HepG2 (cell line): ENCODE results near the gene VEZT. TPM values are rescaled to one million over a fixed set of nuclear protein-coding genes. Genes with fewer than 3 reads are reported as not detected.

Experiments used
- ARID5B ChIP-seq: IDR thresholded peaks from 2 replicates; pipeline ENCODE4 v1.4.0; 2020; ENCODE audit warnings: mild to moderate bottlenecking, missing genetic modification reagents
- CAMTA2 ChIP-seq: sonication (generic); formaldehyde crosslinking; IDR thresholded peaks from 2 replicates; pipeline ENCODE4 v1.4.0; 2020; ENCODE audit warnings: mild to moderate bottlenecking, missing genetic modification reagents, borderline replicate concordance
- CBX1 ChIP-seq: IDR thresholded peaks from one replicate; pipeline ENCODE4 v1.6.1; 2016; ENCODE audit warnings: antibody characterized with exemption, low read depth
- CC2D1A ChIP-seq: sonication (generic); formaldehyde crosslinking; IDR thresholded peaks from 2 replicates; pipeline ENCODE4 v1.8.1; 2023; ENCODE audit warnings: mild to moderate bottlenecking, missing genetic modification reagents
- FOSL2 ChIP-seq: sonication (generic); formaldehyde crosslinking; IDR thresholded peaks from 2 replicates; pipeline ENCODE4 v1.4.0; 2020; ENCODE audit warnings: missing genetic modification reagents
- HNRNPH1 ChIP-seq: fragments of 200-400 bp; formaldehyde crosslinking; optimal IDR thresholded peaks from 2 replicates; pipeline ENCODE3; 2017; ENCODE audit warnings: mild to moderate bottlenecking, low read depth, low read length
- MAFF ChIP-seq: IDR thresholded peaks from 2 replicates; pipeline ENCODE4 v1.6.1; 2011; ENCODE audit warnings: low read depth, low read length, improper control_type of control experiment
- NFE2 ChIP-seq: sonication (generic); formaldehyde crosslinking; IDR thresholded peaks from 2 replicates; pipeline ENCODE4 v1.4.0; 2020; ENCODE audit warnings: missing genetic modification reagents
- NR2C2 ChIP-seq: sonication (generic); formaldehyde crosslinking; IDR thresholded peaks from 2 replicates; pipeline ENCODE4 v1.4.0; 2020; ENCODE audit warnings: missing genetic modification reagents, mild to moderate bottlenecking, moderate library complexity, borderline replicate concordance
- RARG ChIP-seq: sonication (generic); formaldehyde crosslinking; IDR thresholded peaks from 2 replicates; pipeline ENCODE4 v1.4.0; 2020; ENCODE audit warnings: low read depth, mild to moderate bottlenecking, missing genetic modification reagents
- SMAD3 ChIP-seq: sonication (generic); formaldehyde crosslinking; IDR thresholded peaks from 2 replicates; pipeline ENCODE4 v1.4.0; 2020; ENCODE audit warnings: missing genetic modification reagents
- TBP ChIP-seq: sonication (generic); formaldehyde crosslinking; IDR thresholded peaks from 2 replicates; pipeline ENCODE4 v1.5.0; 2020; ENCODE audit warnings: missing genetic modification reagents
- THAP9 ChIP-seq: sonication (generic); formaldehyde crosslinking; IDR thresholded peaks from 2 replicates; pipeline ENCODE4; 2020; ENCODE audit warnings: missing genetic modification reagents, mild to moderate bottlenecking, borderline replicate concordance
- ZNF547 ChIP-seq: sonication (generic); formaldehyde crosslinking; IDR thresholded peaks from 2 replicates; pipeline ENCODE4 v1.5.1; 2020; ENCODE audit warnings: mild to moderate bottlenecking, missing genetic modification reagents
- ZNF564 ChIP-seq: sonication (generic); formaldehyde crosslinking; IDR thresholded peaks from 2 replicates; pipeline ENCODE4 v1.8.1; 2023; ENCODE audit warnings: mild to moderate bottlenecking, missing genetic modification reagents
- polyA plus RNA-seq, 8 experiments: library from polyadenylated mRNA; depleted of rRNA in 3 of 8; stranded (reverse) in 7 of 8; unstranded in 1 of 8; fragments of >200 nt; fragmentation: Illumina TruSeq in 4 of 8; extraction: Trizol in 4 of 8; gene quantifications; 2 replicates each; pipeline versions ENCODE4 v1.2.1 to v1.2.3, GENCODE V29; 2011 to 2016; ENCODE audit warnings: low read depth in 4 of 8, missing spikeins in 1 of 8, mixed read lengths in 1 of 8; ENCODE audit not compliant: insufficient read depth in 1 of 8
- total RNA-seq, 5 experiments: library from RNA; depleted of rRNA; stranded (reverse); fragments of >200 nt; fragmentation: Illumina TruSeq; extraction: Trizol; gene quantifications; 2 replicates each; pipeline ENCODE4 v1.2.3, GENCODE V29; 2016; ENCODE audit warnings: low read depth in 1 of 5
- TF ChIP-seq, protein P1 (sequence below): sonication (generic); formaldehyde crosslinking; IDR thresholded peaks from 2 replicates; pipeline ENCODE4 v1.8.0; 2022; ENCODE audit warnings: missing genetic modification reagents, mild to moderate bottlenecking, moderate library complexity, borderline replicate concordance
- TF ChIP-seq, protein P2 (sequence below): sonication (generic); formaldehyde crosslinking; IDR thresholded peaks from 2 replicates; pipeline ENCODE4 v1.8.0; 2022; ENCODE audit warnings: missing genetic modification reagents, mild to moderate bottlenecking, borderline replicate concordance

VEZT gene
- total and polyA plus RNA-seq, 2 of the 13 experiments (the other 11 are each of a cell fraction or from before 2014, with no cell fraction given): 35.5 to 51.6 TPM

DNA sequence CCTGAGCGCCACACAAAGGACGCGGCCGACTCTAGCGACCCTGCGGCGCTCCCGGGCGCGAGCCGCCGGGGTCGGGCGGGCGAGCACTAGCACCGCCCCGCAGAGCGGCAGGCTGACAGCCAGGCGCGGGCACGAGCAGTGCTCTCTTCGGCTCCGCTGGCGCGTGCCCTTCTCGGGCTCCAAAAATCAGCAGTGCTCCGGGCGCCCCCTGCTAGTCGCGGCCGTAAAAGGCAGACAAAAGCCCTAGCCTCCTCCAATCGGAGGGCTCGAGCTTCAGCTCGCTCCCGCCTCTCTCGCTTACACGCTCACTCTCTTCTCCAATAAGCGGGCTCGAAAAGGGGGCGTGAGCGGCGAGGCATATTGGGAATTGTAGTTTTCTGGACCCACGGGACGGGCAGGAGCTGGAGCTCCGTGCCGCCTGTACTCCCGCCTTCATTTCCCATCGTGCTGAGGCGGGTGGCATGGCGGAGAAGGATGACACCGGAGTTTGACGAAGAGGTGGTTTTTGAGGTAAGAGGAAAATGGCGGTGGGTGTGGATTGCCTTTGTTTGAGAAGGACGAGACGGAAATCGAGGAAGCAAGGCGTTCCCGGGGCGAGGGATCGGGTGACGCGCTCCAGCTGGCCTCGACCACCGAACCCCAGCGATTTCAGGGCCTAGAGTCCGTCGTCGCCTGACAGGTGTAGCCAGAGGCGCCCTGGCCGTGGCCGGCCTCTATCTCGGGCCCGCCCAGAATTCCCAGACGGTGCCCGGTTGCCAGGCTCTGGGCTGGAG is at the start of gene VEZT, which contains the start of gene FGD6 (continued):
- TF ChIP-seq, protein P1, sequence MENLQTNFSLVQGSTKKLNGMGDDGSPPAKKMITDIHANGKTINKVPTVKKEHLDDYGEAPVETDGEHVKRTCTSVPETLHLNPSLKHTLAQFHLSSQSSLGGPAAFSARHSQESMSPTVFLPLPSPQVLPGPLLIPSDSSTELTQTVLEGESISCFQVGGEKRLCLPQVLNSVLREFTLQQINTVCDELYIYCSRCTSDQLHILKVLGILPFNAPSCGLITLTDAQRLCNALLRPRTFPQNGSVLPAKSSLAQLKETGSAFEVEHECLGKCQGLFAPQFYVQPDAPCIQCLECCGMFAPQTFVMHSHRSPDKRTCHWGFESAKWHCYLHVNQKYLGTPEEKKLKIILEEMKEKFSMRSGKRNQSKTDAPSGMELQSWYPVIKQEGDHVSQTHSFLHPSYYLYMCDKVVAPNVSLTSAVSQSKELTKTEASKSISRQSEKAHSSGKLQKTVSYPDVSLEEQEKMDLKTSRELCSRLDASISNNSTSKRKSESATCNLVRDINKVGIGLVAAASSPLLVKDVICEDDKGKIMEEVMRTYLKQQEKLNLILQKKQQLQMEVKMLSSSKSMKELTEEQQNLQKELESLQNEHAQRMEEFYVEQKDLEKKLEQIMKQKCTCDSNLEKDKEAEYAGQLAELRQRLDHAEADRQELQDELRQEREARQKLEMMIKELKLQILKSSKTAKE: peak; percentile 14; the same call in 1 of the 2 replicates
- peak; percentile 54 for TF ChIP-seq ARID5B (CRISPR knock-in tag)
- TF ChIP-seq NR2C2 (CRISPR knock-in tag): peak; percentile 61; the same call in 1 of the 2 replicates
- 0 out of 2 replicates have a peak, but pooled peaks have one; percentile 7 for TF ChIP-seq MAFF
- 0 out of 2 replicates have a peak, but pooled peaks have one; percentile 81 for TF ChIP-seq RARG (CRISPR knock-in tag)
- no peak for TF ChIP-seq HNRNPH1
- TF ChIP-seq SMAD3 (CRISPR knock-in tag): peak; percentile 26; the same call in 1 of the 2 replicates
- peak; percentile 29 for TF ChIP-seq CBX1
- TF ChIP-seq, protein P2, sequence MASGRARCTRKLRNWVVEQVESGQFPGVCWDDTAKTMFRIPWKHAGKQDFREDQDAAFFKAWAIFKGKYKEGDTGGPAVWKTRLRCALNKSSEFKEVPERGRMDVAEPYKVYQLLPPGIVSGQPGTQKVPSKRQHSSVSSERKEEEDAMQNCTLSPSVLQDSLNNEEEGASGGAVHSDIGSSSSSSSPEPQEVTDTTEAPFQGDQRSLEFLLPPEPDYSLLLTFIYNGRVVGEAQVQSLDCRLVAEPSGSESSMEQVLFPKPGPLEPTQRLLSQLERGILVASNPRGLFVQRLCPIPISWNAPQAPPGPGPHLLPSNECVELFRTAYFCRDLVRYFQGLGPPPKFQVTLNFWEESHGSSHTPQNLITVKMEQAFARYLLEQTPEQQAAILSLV: peak; percentile 54; the same call in 1 of the 2 replicates
- no peak for TF ChIP-seq TBP (CRISPR knock-in tag)
- TF ChIP-seq FOSL2 (CRISPR knock-in tag): peak; percentile 58
- TF ChIP-seq NFE2 (CRISPR knock-in tag): no peak
- TF ChIP-seq CAMTA2: no peak
- no peak; the same call in 1 of the 2 replicates for TF ChIP-seq ZNF564 (CRISPR knock-in tag)
- no peak for TF ChIP-seq CC2D1A (CRISPR knock-in tag)
- TF ChIP-seq ZNF547 (CRISPR knock-in tag): peak; percentile 73; the same call in 1 of the 2 replicates
- TF ChIP-seq THAP9: peak; percentile 72; the same call in 1 of the 2 replicates
